ENCODE results near the gene IL23A.
"Not testable (repeated sequence)": the region's sequence is repeated elsewhere in the genome, so short reads cannot be mapped to it uniquely, and the experiment has no call there.

IL23A gene

DNA sequence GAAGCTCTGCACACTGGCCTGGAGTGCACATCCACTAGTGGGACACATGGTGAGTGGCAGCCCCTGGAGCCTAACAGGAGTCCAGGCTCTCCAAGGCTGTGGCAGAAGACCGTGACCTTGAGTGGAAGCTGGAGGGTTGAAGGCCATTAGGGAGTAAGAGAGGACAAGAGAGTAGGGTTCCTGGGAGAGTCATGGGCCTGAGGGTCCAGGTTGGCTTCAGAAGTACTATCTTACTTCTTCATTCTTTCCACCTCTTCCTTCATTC, 406 bp downstream of the IL23A start:
- no peaks in the 10 kb centered on the region for H3K27me3 ChIP-seq (ENCODE audit: insufficient read depth, low read length)
- H2AFZ ChIP-seq (ENCODE audit: low read length, unreplicated experiment): no peak overlapping the region
- H3K79me2 ChIP-seq (ENCODE audit: control insufficient read depth, insufficient read depth, low read length, unreplicated experiment): no peaks in the 10 kb centered on the region
- no peak overlapping the region for H3K4me3 ChIP-seq (ENCODE audit: low read depth, low read length)
- no peaks in the 10 kb centered on the region for H3K4me1 ChIP-seq (ENCODE audit: control insufficient read depth, insufficient read depth, low read length, unreplicated experiment)
- H3K27ac ChIP-seq (ENCODE audit: low read depth, low read length): no peak overlapping the region
- H3K36me3 ChIP-seq (ENCODE audit: insufficient read depth, low read length): peaks cover 13% of the 10 kb centered on the region; the same call in 1 of the 2 replicates

DNA sequence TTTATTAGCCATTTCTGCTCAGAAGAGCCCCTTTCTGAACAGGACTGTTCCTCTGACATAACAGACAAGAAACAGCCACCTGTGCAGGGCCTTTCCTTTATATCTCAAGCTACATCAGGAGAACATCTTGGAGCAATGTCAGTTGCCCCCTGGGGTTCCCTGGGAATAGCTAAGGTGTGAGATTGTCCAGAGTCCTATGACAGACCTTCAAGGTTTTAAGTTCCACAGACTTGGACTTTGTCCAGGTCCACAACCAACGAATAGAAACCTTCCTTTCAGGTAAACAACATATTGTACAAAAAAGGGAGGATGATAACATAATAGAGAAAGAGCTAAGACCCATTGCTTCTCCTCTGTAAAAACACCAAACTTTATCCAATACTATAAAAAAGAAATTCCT, 2.9 kb downstream of the IL23A start:
- Histone ChIP-seq H3K27ac (ENCODE audit: low read depth, low read length) (no peak overlapping the region), H3K36me3 (ENCODE audit: insufficient read depth, low read length) (peaks cover 21% of the 10 kb centered on the region; the same call in 1 of the 2 replicates), H3K4me3 (ENCODE audit: low read depth, low read length) (no peak overlapping the region), H3K79me2 (ENCODE audit: control insufficient read depth, insufficient read depth, low read length, unreplicated experiment) (no peaks in the 10 kb centered on the region), H2AFZ (ENCODE audit: low read length, unreplicated experiment) (no peak overlapping the region), H3K27me3 (ENCODE audit: insufficient read depth, low read length) (no peaks in the 10 kb centered on the region), H3K4me1 (ENCODE audit: control insufficient read depth, insufficient read depth, low read length, unreplicated experiment) (no peaks in the 10 kb centered on the region)

DNA sequence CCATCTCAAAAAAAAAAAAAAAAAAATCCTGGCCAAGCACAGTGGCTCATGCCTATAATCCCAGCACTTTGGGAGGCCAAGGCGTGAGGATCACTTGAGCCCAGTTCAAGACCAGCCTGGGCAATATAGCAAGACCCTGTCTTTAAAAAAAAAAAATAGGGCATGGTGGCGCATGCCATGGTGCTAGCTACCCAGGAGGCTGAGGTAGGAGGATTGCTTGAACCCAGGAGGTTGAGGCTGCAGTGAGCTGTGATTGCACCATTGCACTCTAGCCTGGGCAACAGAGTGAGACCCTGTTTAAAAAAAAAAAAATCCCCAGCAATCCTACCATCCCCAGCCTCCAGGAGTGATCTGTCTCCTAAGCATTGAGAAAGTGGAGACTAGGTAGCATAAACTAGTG, 3.6 kb downstream of the IL23A start:
- not testable (repeated sequence) for H2AFZ ChIP-seq (ENCODE audit: low read length, unreplicated experiment); H3K27me3 ChIP-seq (ENCODE audit: insufficient read depth, low read length); H3K27ac ChIP-seq (ENCODE audit: low read depth, low read length); H3K4me1 ChIP-seq (ENCODE audit: control insufficient read depth, insufficient read depth, low read length, unreplicated experiment); H3K4me3 ChIP-seq (ENCODE audit: low read depth, low read length); H3K79me2 ChIP-seq (ENCODE audit: control insufficient read depth, insufficient read depth, low read length, unreplicated experiment)
- peaks cover 25% of the 10 kb centered on the region; the same call in 1 of the 2 replicates for H3K36me3 ChIP-seq (ENCODE audit: insufficient read depth, low read length)

DNA sequence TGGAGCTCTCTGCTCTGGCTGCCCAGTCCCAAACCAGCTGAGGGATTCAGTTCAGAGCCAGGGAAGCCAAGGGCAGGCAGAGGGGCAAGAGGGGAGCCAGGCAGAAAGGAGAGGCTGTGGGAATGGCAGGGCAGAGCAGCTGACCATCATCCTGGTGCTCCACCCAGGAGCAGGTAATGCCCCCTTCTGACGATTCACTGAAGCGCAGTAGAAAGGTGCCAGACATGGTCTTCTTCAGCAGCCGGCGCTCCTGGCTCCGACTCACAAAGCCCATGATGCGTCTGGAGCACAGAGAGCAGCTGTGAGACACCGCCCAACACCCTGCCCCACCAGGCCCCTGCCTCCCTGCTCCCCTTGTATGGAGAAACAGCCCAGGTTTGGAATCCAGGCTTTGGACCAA, 8.0 kb downstream of the IL23A start:
- H3K27ac ChIP-seq (ENCODE audit: low read depth, low read length): no peak overlapping the region
- H2AFZ ChIP-seq (ENCODE audit: low read length, unreplicated experiment): no peak overlapping the region
- H3K79me2 ChIP-seq (ENCODE audit: control insufficient read depth, insufficient read depth, low read length, unreplicated experiment): no peaks in the 10 kb centered on the region
- H3K4me1 ChIP-seq (ENCODE audit: control insufficient read depth, insufficient read depth, low read length, unreplicated experiment): no peaks in the 10 kb centered on the region
- H3K4me3 ChIP-seq (ENCODE audit: low read depth, low read length): no peak overlapping the region
- no peaks in the 10 kb centered on the region for H3K27me3 ChIP-seq (ENCODE audit: insufficient read depth, low read length)
- peaks cover 53% of the 10 kb centered on the region for H3K36me3 ChIP-seq (ENCODE audit: insufficient read depth, low read length)

DNA sequence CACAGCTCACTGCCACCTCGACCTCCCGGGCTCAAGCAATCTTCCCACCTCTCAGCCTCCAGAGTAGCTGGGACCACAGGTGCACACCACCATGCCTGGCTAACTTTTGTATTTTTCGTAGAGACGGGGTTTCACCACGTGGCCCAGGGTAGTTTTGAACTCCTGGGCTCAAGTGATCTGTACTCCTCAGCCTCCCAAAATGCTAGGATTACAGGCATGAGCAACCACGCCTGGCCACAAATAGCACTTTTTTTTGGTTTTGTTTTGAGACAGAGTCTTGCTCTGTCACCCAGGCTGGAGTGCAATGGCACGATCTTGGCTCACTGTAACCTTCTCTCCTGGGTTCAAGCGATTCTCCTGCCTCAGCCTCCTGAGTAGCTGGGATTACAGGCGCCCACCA, 8.6 kb downstream of the IL23A start:
- H3K79me2 ChIP-seq (ENCODE audit: control insufficient read depth, insufficient read depth, low read length, unreplicated experiment); H3K27ac ChIP-seq (ENCODE audit: low read depth, low read length); H3K4me3 ChIP-seq (ENCODE audit: low read depth, low read length); H2AFZ ChIP-seq (ENCODE audit: low read length, unreplicated experiment); H3K4me1 ChIP-seq (ENCODE audit: control insufficient read depth, insufficient read depth, low read length, unreplicated experiment); H3K27me3 ChIP-seq (ENCODE audit: insufficient read depth, low read length): not testable (repeated sequence)
- peaks cover 54% of the 10 kb centered on the region for H3K36me3 ChIP-seq (ENCODE audit: insufficient read depth, low read length)

DNA sequence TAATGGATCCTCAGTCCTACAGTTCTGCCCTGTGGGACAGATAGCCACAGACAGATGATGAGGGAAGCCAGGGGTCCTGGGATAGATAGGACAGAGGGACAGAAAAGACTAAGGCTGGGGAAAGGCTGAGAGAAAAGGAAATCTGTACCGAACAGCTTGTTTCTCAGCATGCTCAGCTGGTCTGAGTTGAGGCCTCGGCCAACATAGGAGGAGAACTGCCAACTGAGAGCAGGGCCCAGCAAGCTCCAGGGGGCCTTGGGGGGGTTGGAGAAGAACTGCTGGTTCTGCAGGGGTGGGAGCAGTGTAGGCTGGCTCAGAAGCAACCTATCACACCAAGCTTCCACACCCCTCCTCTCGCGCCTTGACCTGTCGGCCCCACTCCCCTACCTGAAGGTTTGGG, 10.1 kb downstream of the IL23A start:
- no peak overlapping the region for H2AFZ ChIP-seq (ENCODE audit: low read length, unreplicated experiment)
- H3K4me1 ChIP-seq (ENCODE audit: control insufficient read depth, insufficient read depth, low read length, unreplicated experiment): no peaks in the 10 kb centered on the region
- no peaks in the 10 kb centered on the region for H3K27me3 ChIP-seq (ENCODE audit: insufficient read depth, low read length)
- H3K79me2 ChIP-seq (ENCODE audit: control insufficient read depth, insufficient read depth, low read length, unreplicated experiment): no peaks in the 10 kb centered on the region
- H3K4me3 ChIP-seq (ENCODE audit: low read depth, low read length): no peak overlapping the region
- H3K27ac ChIP-seq (ENCODE audit: low read depth, low read length): no peak overlapping the region
- peaks cover 43% of the 10 kb centered on the region for H3K36me3 ChIP-seq (ENCODE audit: insufficient read depth, low read length)

DNA sequence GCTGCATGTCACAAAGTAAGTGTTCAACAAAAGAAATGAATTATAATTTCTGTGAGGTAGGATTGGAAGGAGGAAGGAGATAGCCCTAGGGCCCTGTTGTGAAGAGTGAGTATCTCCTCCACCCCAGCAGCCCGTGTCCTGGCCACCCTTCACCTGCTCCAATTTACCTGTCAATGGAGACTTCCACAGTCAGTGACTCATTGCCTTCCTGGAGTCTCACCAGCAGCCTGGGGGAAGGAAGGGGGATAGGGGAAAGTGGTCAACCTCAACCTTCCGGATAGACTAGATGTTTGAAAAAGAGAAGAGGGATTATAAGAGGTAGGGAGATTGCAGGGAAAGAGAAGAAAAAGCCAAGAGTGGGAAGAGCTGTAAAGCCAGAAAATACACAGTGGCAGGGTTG, 12.0 kb downstream of the IL23A start:
- Histone ChIP-seq H2AFZ (ENCODE audit: low read length, unreplicated experiment) (no peak overlapping the region), H3K4me3 (ENCODE audit: low read depth, low read length) (no peak overlapping the region), H3K4me1 (ENCODE audit: control insufficient read depth, insufficient read depth, low read length, unreplicated experiment) (no peaks in the 10 kb centered on the region), H3K27ac (ENCODE audit: low read depth, low read length) (no peak overlapping the region), H3K27me3 (ENCODE audit: insufficient read depth, low read length) (no peaks in the 10 kb centered on the region), H3K36me3 (ENCODE audit: insufficient read depth, low read length) (peaks cover 55% of the 10 kb centered on the region), H3K79me2 (ENCODE audit: control insufficient read depth, insufficient read depth, low read length, unreplicated experiment) (peaks cover 13% of the 10 kb centered on the region)

DNA sequence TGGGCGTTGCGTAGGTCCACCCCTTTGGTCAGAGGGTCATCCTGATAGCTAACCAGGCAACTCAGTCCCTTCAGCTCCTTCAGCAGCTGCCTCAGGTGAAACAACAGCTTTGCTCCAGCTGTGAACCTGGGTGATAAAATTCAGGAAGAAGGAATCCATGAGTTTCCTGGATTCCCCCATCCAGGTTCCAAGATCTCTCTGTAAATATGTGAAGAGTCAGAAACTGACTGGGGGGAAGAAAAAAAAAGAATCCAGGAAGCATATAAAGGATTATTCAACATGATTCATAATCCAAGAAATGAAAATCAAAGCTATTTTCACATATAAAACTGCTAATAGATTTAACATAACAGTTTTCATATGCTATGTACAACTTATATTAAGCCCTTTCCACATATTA, 12.6 kb downstream of the IL23A start:
- Histone ChIP-seq H3K27ac (ENCODE audit: low read depth, low read length) (no peak overlapping the region), H3K4me1 (ENCODE audit: control insufficient read depth, insufficient read depth, low read length, unreplicated experiment) (no peaks in the 10 kb centered on the region), H3K36me3 (ENCODE audit: insufficient read depth, low read length) (peaks cover 57% of the 10 kb centered on the region), H2AFZ (ENCODE audit: low read length, unreplicated experiment) (no peak overlapping the region), H3K4me3 (ENCODE audit: low read depth, low read length) (no peak overlapping the region), H3K79me2 (ENCODE audit: control insufficient read depth, insufficient read depth, low read length, unreplicated experiment) (peaks cover 20% of the 10 kb centered on the region), H3K27me3 (ENCODE audit: insufficient read depth, low read length) (no peaks in the 10 kb centered on the region)

DNA sequence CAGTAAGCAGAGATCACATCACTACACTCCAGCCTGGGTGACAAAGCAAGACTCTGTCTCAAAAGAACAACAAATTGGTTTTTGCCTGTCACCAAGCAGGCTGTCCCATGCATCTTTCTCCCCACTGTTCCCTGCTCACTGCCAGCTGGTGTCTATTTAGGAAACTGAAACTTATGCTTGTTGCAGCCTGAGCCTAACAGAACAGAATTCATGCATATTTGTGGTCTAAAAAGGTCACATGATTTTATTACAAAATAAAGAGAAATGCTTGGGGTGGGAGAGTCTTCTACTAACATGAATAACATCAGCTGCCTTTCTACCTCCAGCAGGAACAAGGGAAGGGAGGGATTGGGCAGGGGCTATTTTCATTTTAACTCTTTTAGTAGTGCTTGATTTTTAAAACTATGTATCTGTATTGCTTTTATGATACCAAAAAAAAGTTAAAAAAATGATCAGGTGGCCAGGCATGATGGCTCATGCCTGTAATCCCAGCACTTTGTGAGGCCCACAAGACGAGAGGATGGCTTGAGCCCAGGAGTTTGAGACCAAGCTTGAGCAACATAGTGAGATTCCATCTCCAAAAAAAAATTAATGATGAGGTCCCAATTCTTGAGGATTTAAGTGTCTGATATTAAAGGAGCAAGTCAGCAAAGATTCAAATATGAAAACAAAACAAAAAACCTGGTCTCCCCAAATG, 20.3 kb downstream of the IL23A start:
- Histone ChIP-seq H3K27me3 (ENCODE audit: insufficient read depth, low read length) (no peaks in the 10 kb centered on the region), H3K4me1 (ENCODE audit: control insufficient read depth, insufficient read depth, low read length, unreplicated experiment) (peaks cover 4% of the 10 kb centered on the region), H3K4me3 (ENCODE audit: low read depth, low read length) (peak overlapping the region; percentile 97), H3K27ac (ENCODE audit: low read depth, low read length) (peak overlapping the region; percentile 63), H3K79me2 (ENCODE audit: control insufficient read depth, insufficient read depth, low read length, unreplicated experiment) (peaks cover 54% of the 10 kb centered on the region), H2AFZ (ENCODE audit: low read length, unreplicated experiment) (no peak overlapping the region), H3K36me3 (ENCODE audit: insufficient read depth, low read length) (peaks cover 23% of the 10 kb centered on the region)

DNA sequence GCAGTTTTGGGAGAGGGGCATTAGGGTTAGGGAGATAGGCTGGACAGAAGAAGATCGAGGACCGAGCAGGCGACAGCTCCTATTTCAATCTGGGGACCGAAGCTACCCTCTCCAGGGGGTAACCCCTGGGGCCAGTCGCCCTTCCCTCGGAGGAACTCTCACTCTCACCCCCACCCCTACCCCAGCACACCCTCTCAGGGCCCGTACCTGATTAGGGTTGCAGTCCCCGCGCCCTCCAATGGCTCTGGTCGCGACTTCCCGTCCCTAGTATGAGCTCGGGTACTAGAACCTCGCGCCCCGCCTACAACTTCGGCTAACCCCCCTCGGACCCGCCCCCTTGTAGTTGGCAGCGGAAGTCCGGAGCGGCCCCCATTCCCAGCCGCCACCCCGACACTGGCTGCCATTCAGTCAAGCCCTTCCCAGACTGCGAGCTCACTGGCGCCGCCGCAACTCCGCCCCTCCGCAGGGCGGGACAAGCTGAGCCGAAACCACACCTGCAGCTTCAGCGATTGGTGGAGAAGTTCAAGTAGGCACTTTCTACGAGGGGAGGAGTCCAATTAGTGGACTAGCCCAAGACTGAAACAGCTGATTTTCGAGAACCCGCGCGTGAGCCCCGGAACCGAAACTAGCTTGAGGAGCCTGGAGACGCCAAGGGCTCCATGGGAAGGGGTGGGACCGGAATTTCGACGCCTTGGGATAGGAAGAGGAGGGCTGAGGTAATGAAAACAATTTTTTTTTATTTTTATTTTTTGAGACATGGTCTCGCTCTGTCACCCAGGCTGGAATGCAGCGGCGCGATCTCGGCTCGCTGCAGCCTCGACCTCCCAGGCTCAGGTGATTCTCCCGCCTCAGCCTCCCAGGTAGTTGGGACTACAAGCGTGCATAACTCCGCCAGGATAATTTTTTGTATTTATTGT, 21.4 kb downstream of the IL23A start, which contains the start of gene STAT2:
Gene STAT2, minus strand, starts transcription at position 257 of the 917 bp plus-strand sequence. CDS start 3,536 bp downstream, outside the sequence.
- Histone ChIP-seq H2AFZ (ENCODE audit: low read length, unreplicated experiment) (peak within 1 kb of the TSS; percentile 84), H3K4me3 (ENCODE audit: low read depth, low read length) (peak within 1 kb of the TSS; percentile 97), H3K27ac (ENCODE audit: low read depth, low read length) (peak within 1 kb of the TSS; percentile 63), H3K79me2 (ENCODE audit: control insufficient read depth, insufficient read depth, low read length, unreplicated experiment) (peaks cover 46% of the 10 kb centered on the region), H3K4me1 (ENCODE audit: control insufficient read depth, insufficient read depth, low read length, unreplicated experiment) (peaks cover 4% of the 10 kb centered on the region), H3K36me3 (ENCODE audit: insufficient read depth, low read length) (peaks cover 13% of the 10 kb centered on the region), H3K27me3 (ENCODE audit: insufficient read depth, low read length) (no peaks in the 10 kb centered on the region)
